GM21360 (cell line): ENCODE measurements around the gene BLNK.
A peak's percentile ranks its signal among the peaks of the same experiment; 100 is the strongest.
"Not testable (repeated sequence)": the region's sequence is repeated elsewhere in the genome, so short reads cannot be mapped to it uniquely, and the experiment has no call there.

Experiments
- ATAC-seq: cut with Tn5 transposase; IDR thresholded peaks from one replicate; pipeline ENCODE4 v1.9.1; 2021; ENCODE audit warnings: mild to moderate bottlenecking, moderate library complexity; ENCODE audit not compliant: unreplicated experiment

BLNK gene

DNA sequence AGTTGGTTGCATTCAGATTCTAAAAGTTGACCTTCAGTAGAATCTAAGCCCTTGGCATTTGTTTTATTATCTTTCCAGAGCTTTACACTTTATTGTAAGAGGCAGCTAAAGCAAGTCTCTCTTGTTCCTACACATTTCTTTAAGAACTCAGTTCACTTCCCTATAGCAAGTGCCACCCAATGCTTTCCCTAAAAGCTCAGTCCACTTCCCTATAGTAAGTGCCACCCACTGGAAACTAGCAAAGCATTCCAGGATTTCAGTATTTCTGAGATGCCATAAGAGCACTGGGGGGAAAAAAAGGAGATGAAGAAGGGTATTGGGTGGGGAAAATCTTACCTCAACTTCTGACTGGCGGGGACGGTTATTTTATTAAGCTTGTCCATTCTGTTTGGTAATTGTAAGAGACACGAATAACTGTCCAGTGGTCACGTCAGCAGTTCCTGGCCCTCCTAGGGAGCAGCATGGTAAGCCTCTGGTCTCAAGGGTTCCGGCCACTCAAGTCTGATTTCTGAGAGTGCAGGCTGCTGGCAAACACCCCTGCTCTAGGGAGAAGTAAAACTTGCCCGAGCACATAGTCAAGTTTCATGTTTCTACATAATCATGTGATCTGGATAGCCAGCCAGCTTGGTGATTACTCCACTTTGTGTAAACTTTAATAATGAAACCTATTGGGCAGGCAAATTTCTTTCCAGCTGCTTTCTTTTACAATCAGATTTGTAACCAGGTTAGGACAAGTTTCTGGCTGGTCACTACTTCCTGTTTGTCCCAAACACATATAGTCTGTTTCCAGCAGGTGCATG, at the start of gene BLNK:
Gene BLNK (minus strand): TSS at position 554 of the 800 bp plus-strand sequence. CDS start 171 bp downstream, at position 383.
- ATAC-seq, result peak; percentile 65

GRCh38 chr10:96319754-96320474, 48.5 kb upstream of the BLNK start:
- ATAC-seq, result no peak

DNA sequence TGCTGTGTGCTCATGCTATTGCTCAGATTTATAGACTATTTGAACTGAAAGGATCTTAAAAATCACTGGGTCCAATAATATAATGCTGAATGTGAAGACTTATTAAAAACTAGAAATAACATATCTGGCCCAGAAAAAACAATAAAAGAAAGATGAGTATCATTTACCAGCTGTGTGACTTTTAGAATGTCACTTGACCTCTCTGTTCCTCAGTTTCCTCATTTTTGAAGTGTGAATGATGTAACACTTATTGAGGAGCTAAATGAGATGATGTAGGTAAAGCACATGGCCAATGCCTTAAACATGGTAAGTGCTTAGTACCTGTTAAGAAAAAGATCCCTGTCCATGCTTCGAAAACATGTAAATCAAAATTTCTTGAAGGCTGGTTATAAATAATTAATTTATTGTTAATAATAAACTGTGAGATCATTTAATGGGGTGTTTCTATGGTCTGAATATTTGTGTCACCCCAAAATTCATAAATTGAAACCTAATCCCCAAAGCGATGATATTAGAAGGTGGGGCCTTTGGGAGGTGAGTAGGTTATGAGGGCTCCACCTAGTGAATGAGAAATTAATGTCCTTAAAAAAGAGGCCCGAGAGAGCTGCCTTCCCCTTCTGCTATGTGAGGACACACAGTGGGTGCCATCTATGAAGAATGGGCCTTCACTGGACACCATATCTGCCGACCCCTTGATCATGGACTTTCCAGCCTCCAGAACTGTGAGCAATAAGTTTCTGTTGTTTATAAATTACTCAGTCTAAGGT, 45.9 kb upstream of the BLNK start:
- no peak for ATAC-seq

DNA sequence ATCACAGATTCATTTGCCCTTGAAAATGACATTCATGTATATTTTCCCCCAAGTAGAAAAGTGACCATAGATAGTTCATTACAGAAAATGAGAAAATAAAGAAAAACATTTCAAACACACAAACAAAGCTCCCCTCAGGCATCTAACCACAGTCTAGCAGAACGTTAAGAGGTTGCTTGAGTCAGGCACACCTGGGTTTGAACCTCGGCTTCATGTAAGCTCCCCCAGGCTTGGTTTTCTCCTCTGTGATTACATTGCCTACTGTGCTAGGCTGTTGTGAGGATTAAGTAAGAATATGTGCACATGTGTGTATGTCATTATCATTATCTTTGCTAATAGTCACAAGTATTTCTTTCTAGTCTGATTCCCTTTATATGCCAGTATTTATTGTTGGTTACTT, 42.0 kb upstream of the BLNK start:
- ATAC-seq, result no peak

GRCh38 chr10:96311180-96311715, 39.9 kb upstream of the BLNK start:
- ATAC-seq, result no peak

DNA sequence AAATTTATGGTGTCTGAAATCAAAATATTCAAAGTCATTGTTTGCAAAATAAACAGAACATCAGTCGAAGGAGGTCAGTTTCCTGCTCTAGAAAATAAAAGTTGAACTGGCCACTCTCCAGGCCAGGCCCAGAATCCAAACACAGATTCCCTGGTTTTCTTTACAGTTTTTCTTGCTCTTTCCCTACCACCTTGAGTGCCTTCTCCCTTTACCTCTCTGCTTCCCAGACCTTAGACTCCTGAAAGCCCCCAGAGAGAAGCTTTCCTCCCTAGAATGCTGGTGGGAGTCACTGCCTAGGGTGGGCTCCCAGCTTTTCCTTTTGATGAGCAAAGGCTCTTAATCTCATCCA, 38.9 kb upstream of the BLNK start:
- no peak for ATAC-seq

- ATAC-seq, result no peak
These were observed 38.4 kb upstream of the BLNK start for GRCh38 chr10:96309628-96310320.

DNA sequence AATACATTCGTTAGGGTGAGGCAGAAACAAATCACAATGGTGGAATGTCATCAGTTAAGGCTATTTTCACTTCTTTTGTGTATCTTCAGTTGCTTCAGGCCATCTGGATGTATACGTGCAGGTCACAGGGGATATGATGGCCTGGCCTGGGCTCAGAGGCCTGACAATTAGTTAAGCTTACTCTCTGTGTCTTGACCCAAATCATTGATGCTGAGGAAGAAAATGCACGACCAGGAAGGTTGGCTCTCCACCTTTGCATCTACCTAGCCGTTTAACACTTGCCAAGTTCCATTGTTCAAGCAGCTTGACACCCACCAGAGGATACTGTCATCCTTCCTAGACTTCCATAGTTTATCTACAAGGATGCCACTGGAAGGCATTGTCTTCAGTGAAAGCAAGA, 37.5 kb upstream of the BLNK start:
- not testable (repeated sequence) for ATAC-seq

DNA sequence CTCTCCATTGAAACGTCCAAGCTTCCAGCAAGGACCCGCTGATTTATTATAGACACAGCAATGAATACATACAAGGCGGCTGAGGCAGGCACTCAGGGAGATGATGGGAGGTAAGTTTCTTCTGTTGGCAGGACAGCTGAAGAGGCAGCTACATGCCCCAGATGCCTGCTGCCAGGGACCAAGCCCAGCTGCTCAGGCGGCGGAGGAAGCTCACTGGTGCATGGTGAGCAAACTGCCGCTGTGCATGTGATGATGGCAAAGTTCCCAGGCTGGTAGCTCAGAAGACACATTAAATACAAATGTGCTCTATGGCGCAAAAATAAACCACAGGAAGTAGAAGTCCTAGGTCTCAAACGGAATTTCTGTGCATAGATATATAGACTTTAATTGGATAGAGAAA, 35.1 kb upstream of the BLNK start:
- ATAC-seq, result peak; percentile 47

GRCh38 chr10:96305019-96305418, 33.6 kb upstream of the BLNK start:
- no peak for ATAC-seq

DNA sequence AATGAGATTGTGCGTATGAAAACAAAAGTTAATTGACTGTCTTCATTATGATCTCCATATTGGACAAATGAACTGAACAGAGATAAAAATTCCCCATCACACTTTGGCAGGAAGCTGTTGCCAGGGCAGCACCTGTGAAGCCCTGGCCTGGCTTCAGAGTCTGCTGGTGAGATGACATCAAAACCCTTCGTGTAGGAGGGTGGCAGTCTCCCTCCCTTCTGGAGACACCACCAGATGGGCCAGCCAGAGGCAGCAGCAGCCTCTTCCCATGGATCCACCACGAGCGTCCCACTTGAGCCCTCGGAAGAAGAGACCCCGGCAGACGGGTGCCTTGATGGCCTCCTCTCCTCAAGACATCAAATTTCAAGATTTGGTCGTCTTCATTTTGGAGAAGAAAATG, 32.9 kb upstream of the BLNK start, which contains the start of gene DNTT:
Gene DNTT (plus strand): TSS at position 205 of the 400 bp plus-strand sequence. CDS start 64 bp downstream, at position 269.
- no peak for ATAC-seq

- ATAC-seq, result no peak
These were observed 30.2 kb upstream of the BLNK start for GRCh38 chr10:96301616-96302015.

DNA sequence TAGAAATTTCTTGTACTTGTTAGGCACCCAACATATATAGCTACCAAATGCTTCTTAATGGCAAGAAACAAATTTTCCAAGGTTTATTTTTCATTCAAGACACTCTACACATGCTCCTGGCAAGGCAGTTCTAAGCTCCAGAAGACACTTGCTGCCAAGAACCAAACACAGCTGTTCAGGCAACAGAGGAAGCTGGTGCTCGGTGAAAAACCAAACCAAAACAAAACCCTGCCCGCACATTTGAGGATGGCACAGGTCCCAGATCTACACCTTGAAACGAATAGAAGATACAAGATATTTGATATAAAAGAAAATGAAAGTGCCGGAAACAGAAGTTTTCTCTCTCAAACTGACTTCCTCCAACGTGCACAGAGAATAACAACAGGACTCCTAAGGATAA, 28.0 kb upstream of the BLNK start:
- no peak for ATAC-seq

GRCh38 chr10:96298362-96298761, 27.0 kb upstream of the BLNK start:
- no peak for ATAC-seq

DNA sequence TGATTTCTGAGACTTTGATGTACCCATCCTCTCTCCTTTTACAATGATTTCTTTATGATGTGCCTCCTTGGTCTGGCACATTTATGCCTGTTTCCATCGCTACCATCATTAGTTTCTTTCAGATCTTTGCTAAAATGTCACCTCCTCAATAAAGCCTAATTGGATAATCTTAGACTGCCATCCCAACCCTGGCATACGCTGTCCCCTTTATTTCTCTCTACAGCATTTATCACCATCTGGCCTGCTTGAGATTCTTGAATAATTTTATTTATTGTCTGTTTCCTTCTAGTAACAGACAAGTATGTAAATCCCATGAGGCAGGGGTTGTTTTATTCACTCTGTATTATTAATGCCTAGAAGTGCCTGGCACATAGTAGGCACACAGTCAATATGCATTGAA, 26.1 kb upstream of the BLNK start:
- ATAC-seq, result no peak

DNA sequence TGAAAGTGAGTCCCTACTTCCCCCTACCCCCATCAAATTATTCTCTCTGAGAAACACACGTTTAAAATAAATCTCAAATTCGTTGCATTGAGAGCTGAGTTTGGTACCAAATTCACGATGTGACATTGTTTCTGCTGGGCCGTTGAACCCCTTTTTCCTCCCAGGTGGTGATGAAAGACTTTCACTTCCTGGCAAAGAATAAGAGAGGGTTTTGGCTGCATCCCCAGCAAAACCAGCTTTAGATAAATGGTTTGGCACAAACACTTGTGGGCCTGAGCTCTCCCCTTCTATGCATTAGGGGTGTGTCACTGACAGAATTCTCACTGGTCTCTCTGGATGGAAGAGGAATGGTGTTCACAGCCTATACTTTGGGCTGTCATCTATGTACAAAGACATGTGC, 24.1 kb upstream of the BLNK start:
- no peak for ATAC-seq

- ATAC-seq, result no peak
These were observed 21.9 kb upstream of the BLNK start for GRCh38 chr10:96292971-96293920.

- ATAC-seq, result no peak
These were observed 19.2 kb upstream of the BLNK start for GRCh38 chr10:96290368-96291133.
